ENCODE results near the gene CHRM4.
A peak's percentile ranks its signal among the peaks of the same experiment; 100 is the strongest.

CHRM4 gene

GRCh38 chr11:46356924-46357482 lies 34.6 kb downstream of the CHRM4 start:
- H3K4me3 ChIP-seq, result no peak overlapping the region
- no peak for DNase-seq (ENCODE audit: low read depth, low spot score)
- no peaks in the 10 kb centered on the region for H3K36me3 ChIP-seq (ENCODE audit: insufficient read depth, low read length)
- no peak overlapping the region for H3K9ac ChIP-seq (ENCODE audit: insufficient read length)
- peak overlapping the region; percentile 31; the same call in 1 of the 2 replicates for H3K27ac ChIP-seq
- TF ChIP-seq EZH2 (IDR thresholded peaks at IDR 0.05) (no peak), POLR2AphosphoS5 (IDR thresholded peaks at IDR 0.05; ENCODE audit: borderline replicate concordance, low read depth, low read length) (no peak), FOXP2 (optimal IDR thresholded peaks at IDR 0.05; ENCODE audit: control extremely low read depth, extremely low read length, insufficient read depth) (no peak)
- H3K9me3 ChIP-seq (ENCODE audit: low read depth, low read length), result no peaks in the 10 kb centered on the region

- no peak overlapping the region for H3K4me3 ChIP-seq
- H3K36me3 ChIP-seq (ENCODE audit: insufficient read depth, low read length), result no peaks in the 10 kb centered on the region
- H3K27ac ChIP-seq, result no peak overlapping the region
- H3K9ac ChIP-seq (ENCODE audit: insufficient read length), result no peak overlapping the region
- no peak for DNase-seq (ENCODE audit: low read depth, low spot score)
- H3K9me3 ChIP-seq (ENCODE audit: low read depth, low read length), result no peaks in the 10 kb centered on the region
- TF ChIP-seq POLR2AphosphoS5 (IDR thresholded peaks at IDR 0.05; ENCODE audit: borderline replicate concordance, low read depth, low read length) (no peak), EZH2 (IDR thresholded peaks at IDR 0.05) (no peak), FOXP2 (optimal IDR thresholded peaks at IDR 0.05; ENCODE audit: control extremely low read depth, extremely low read length, insufficient read depth) (no peak)
Observed at GRCh38 chr11:46353698-46354097, 37.9 kb downstream of the CHRM4 start.

DNA sequence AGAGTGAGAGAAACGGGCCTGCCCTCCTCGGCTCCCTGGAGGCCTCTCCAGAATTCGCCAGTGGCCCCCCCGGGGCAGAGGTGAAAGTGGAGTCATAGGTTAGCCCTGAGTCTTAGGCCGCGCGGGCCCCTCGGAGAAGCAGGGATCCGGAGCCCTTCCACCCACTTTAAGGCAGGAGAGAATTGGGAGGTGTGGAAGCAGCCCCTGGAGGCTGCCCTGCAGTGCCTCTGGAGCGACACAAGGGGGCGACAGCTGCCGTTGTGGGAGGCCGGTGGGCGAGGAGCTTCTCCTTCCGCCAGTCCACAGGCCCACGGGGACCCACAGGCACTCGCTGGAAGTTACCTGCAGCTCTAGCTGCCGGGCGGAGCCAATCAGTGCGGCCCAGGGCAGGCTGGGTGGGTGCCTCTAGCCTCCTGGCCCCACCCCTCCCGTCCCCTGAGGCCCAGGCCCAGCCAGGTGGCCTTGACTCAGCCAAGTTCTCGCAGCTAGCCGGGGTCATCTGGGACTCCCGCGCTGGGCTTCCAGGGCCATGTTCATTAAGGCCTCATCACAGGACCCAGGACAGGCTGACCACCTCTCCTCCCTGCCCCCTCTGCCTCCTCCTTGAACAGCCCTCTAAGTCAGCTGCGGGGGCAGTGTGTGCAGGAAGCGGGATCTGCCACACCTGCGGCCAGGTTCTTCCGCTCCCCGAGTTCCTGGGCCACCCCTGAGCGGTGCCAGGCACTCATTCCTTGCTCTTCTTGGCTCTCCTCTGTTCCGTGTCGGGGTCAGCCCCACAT lies 39.3 kb downstream of the CHRM4 start:
- Histone ChIP-seq H3K9ac (ENCODE audit: insufficient read length) (no peak overlapping the region), H3K4me3 (no peak overlapping the region), H3K27ac (peak overlapping the region; percentile 13; the same call in 1 of the 2 replicates), H3K36me3 (ENCODE audit: insufficient read depth, low read length) (no peaks in the 10 kb centered on the region), H3K9me3 (ENCODE audit: low read depth, low read length) (no peaks in the 10 kb centered on the region)
- no peak for DNase-seq (ENCODE audit: low read depth, low spot score)
- TF ChIP-seq EZH2 (IDR thresholded peaks at IDR 0.05) (no peak), POLR2AphosphoS5 (IDR thresholded peaks at IDR 0.05; ENCODE audit: borderline replicate concordance, low read depth, low read length) (no peak), FOXP2 (optimal IDR thresholded peaks at IDR 0.05; ENCODE audit: control extremely low read depth, extremely low read length, insufficient read depth) (no peak)

GRCh38 chr11:46351606-46352005 lies 40.0 kb downstream of the CHRM4 start:
- no peak for DNase-seq (ENCODE audit: low read depth, low spot score)
- TF ChIP-seq EZH2 (IDR thresholded peaks at IDR 0.05), result no peak
- no peak for TF ChIP-seq FOXP2 (optimal IDR thresholded peaks at IDR 0.05; ENCODE audit: control extremely low read depth, extremely low read length, insufficient read depth)
- no peak for TF ChIP-seq POLR2AphosphoS5 (IDR thresholded peaks at IDR 0.05; ENCODE audit: borderline replicate concordance, low read depth, low read length)
- Histone ChIP-seq H3K4me3 (no peak overlapping the region), H3K9ac (ENCODE audit: insufficient read length) (no peak overlapping the region), H3K36me3 (ENCODE audit: insufficient read depth, low read length) (no peaks in the 10 kb centered on the region), H3K27ac (no peak overlapping the region), H3K9me3 (ENCODE audit: low read depth, low read length) (no peaks in the 10 kb centered on the region)

GRCh38 chr11:46351148-46351547 lies 40.4 kb downstream of the CHRM4 start:
- no peak overlapping the region for H3K4me3 ChIP-seq
- no peak overlapping the region for H3K9ac ChIP-seq (ENCODE audit: insufficient read length)
- no peak for TF ChIP-seq EZH2 (IDR thresholded peaks at IDR 0.05)
- TF ChIP-seq FOXP2 (optimal IDR thresholded peaks at IDR 0.05; ENCODE audit: control extremely low read depth, extremely low read length, insufficient read depth), result no peak
- TF ChIP-seq POLR2AphosphoS5 (IDR thresholded peaks at IDR 0.05; ENCODE audit: borderline replicate concordance, low read depth, low read length), result no peak
- no peak overlapping the region for H3K27ac ChIP-seq
- H3K36me3 ChIP-seq (ENCODE audit: insufficient read depth, low read length), result no peaks in the 10 kb centered on the region
- H3K9me3 ChIP-seq (ENCODE audit: low read depth, low read length), result no peaks in the 10 kb centered on the region
- no peak for DNase-seq (ENCODE audit: low read depth, low spot score)

DNA sequence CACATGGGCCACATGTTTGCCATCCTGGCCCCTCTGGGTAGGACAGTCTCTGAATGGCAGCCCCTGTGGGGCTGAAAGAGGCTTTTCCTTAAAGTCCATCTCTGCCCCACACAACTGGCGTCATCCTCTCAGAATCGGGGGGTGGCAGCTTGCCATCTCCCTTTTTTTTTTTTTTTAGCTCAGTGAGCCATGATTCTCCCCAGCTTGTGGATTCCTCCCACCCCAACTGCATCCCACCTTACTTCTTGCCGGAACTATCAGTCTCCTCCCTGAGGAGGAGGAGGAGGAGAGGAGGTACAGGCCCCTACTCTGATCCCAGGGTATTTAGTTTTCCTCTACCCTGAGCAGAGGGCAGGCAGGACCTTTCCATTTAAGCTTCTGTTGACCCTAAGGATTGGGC lies 40.9 kb downstream of the CHRM4 start:
- H3K27ac ChIP-seq, result no peak overlapping the region
- H3K4me3 ChIP-seq, result no peak overlapping the region
- no peaks in the 10 kb centered on the region for H3K36me3 ChIP-seq (ENCODE audit: insufficient read depth, low read length)
- DNase-seq (ENCODE audit: low read depth, low spot score), result no peak
- TF ChIP-seq EZH2 (IDR thresholded peaks at IDR 0.05) (no peak), POLR2AphosphoS5 (IDR thresholded peaks at IDR 0.05; ENCODE audit: borderline replicate concordance, low read depth, low read length) (no peak), FOXP2 (optimal IDR thresholded peaks at IDR 0.05; ENCODE audit: control extremely low read depth, extremely low read length, insufficient read depth) (no peak)
- no peak overlapping the region for H3K9ac ChIP-seq (ENCODE audit: insufficient read length)
- no peaks in the 10 kb centered on the region for H3K9me3 ChIP-seq (ENCODE audit: low read depth, low read length)

GRCh38 chr11:46348566-46349401 lies 42.8 kb downstream of the CHRM4 start:
- no peak for DNase-seq (ENCODE audit: low read depth, low spot score)
- H3K9ac ChIP-seq (ENCODE audit: insufficient read length), result peak overlapping the region; percentile 85
- peak overlapping the region; percentile 88 for H3K4me3 ChIP-seq
- no peak for TF ChIP-seq POLR2AphosphoS5 (IDR thresholded peaks at IDR 0.05; ENCODE audit: borderline replicate concordance, low read depth, low read length)
- no peak for TF ChIP-seq FOXP2 (optimal IDR thresholded peaks at IDR 0.05; ENCODE audit: control extremely low read depth, extremely low read length, insufficient read depth)
- no peak for TF ChIP-seq EZH2 (IDR thresholded peaks at IDR 0.05)
- H3K9me3 ChIP-seq (ENCODE audit: low read depth, low read length), result no peaks in the 10 kb centered on the region
- no peak overlapping the region for H3K27ac ChIP-seq
- H3K36me3 ChIP-seq (ENCODE audit: insufficient read depth, low read length), result no peaks in the 10 kb centered on the region

All from SK-N-MC (cell line).